LoVo (cell line): ENCODE data around the gene CRTC3.
"Not testable (repeated sequence)": the region's sequence is repeated elsewhere in the genome, so short reads cannot be mapped to it uniquely, and the experiment has no call there.

Source experiments
- DNase-seq: peaks from one replicate; pipeline ENCODE4 v3.0.0-alpha.2; 2016; ENCODE audit warnings: low spot score

The CRTC3 gene

DNA sequence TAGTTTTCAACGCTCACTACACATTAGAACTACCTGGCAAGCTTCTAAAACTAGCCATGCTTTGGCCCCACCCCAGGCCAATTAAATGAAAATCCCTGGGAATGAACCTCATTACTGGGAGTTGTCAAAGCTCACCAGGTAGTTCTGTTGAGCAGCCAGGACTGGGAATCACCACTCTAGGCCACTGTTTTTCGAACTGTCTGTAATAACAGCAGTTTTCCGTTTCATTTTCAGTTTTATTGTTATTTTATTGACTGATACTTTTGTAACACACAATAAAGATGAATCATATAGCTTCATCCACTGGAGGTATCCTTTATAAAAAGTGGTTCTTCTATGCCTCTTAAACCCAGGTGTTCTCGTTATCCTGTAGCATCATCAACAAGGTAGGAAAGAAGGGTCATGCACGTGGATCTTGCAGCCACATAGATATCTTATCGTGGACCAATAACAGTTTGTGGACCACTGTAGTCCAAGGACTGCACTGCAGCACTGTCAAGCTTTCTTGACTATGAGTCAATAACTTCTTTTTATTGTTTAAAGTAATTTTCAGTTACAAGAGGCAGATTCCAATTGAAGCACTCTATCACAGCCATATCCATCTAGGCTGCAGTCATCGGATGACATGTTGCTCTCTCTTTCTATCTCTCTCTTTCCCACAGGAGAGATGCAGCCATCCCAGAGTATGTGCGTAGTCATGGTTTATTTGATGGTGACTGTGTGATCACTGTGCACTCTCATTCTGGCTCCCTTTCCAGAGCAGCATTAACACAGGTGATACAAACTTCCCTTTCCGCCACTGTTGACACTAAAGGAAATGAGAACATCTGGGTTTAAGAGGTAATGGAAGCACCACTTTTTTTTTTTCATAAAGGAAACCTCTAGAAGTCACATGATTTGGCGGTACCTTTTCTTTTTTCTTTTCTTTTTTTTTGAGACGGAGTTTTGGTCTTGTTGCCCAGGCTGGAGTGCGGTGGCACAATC is 148.4 kb downstream of the CRTC3 start:
- no peak for DNase-seq

- DNase-seq, result no peak
Observed at GRCh38 chr15:90679959-90680358, 150.2 kb downstream of the CRTC3 start.

DNA sequence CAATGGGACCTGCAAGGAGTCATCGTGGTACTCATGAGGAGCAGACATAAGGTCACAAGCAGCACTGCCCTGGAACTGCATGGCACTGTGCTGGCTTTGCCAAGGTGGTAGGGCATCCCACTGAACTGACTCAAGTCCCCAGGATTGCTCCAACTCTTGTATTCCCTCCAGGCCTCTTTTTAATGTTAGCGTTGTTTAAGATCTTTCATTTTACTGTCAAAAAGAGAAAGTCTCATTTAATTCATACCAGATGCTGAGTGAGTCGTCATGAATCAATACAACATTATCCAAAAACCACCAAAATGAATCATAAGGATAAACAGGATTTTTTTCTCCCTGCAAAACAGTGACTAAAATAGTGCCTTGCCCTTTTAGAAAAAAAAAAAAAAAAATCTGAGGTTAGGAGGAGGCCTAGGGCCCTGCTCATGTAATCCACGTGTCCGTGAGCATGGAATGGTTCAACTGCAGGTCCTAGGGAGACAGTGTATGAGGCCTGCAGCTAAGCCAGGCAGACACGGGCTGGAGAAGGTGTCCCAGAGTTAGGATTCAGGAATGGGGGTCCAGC is 150.7 kb downstream of the CRTC3 start:
- DNase-seq, result no peak

DNA sequence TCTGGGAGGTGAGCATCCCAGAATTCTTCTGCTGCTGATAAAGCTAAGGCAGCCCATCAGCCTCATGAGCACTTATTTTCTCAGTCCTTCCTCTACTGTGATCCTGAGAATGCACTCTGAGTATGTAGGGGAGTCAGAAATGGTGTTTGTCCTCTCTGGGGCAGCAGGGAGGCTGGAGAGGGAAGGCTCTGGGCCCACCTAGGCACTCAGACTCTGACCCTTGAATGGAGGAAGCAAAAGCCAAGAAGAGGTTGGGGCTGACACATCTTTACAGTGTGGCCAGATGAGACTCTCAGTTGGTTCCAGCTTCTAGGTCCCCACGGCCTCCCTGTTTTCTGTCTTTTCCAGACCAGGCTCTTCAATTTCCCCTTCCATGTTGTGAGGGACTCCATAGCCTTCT is 151.3 kb downstream of the CRTC3 start:
- no peak for DNase-seq

DNA sequence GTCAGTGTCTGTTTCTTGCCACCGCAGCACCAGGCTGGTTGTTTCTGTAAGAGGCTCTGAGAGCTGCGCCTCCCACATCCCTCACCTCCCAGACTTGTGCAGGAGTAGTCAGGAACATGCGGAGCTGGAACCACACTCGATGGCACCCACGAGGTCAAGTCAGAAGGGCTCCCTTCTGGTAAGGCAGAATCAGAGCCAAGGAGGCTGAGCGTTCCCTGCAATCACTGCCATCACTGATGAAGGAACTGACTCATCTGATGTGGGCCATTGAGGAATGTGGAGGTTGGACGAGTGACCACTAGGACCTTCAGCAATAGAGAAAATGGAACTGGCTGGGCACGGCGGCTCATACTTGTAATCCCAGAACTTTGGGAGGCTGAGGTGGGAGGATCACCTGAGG is 151.8 kb downstream of the CRTC3 start:
- no peak for DNase-seq

GRCh38 chr15:90683371-90683770 is 153.6 kb downstream of the CRTC3 start:
- DNase-seq, result no peak

DNA sequence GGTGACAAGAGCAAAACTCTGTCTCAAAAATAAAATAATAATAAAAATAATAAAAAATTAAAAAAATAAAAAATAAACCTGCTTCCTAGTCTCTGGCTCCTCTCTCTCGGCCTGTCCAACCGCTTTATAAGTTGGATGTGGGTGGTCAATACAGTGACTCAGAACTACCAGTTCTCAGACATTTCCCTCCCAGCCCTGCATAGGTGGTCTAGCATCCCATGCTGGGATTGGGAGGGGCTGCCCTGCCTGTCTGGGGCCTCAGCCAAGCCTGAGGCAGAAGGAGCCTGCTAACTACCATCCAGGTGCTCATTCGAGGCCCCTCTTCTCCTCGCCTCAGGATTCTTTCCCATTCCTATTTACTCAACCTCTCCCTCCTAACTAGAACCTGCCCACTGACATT is 154.2 kb downstream of the CRTC3 start:
- DNase-seq, result no peak

- no peak for DNase-seq
Observed at GRCh38 chr15:90684281-90684680, 154.6 kb downstream of the CRTC3 start.

- DNase-seq, result no peak
Observed at GRCh38 chr15:90685591-90686434, 156.1 kb downstream of the CRTC3 start.

- no peak for DNase-seq
Observed at GRCh38 chr15:90686435-90687218, 156.9 kb downstream of the CRTC3 start.

GRCh38 chr15:90689326-90689961 is 159.7 kb downstream of the CRTC3 start:
- not testable (repeated sequence) for DNase-seq

DNA sequence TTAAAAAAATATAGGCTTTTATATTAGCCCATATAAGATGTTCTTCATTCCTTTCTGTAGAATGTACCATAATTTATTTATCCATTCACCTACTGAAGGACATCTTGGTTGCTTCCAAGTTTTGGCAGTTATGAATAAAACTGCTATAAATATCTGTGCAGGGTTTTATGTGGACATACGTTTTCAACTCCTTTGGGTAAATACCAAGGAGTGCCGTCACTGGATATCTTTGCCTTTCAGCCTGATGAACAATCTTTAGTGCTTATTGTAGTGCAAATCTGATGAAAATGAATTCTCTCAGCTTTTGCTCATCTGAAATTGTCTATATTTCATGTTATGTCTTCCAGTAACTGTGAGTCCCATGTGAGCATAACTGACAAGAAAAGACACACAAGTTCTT is 160.9 kb downstream of the CRTC3 start:
- DNase-seq, result no peak

DNA sequence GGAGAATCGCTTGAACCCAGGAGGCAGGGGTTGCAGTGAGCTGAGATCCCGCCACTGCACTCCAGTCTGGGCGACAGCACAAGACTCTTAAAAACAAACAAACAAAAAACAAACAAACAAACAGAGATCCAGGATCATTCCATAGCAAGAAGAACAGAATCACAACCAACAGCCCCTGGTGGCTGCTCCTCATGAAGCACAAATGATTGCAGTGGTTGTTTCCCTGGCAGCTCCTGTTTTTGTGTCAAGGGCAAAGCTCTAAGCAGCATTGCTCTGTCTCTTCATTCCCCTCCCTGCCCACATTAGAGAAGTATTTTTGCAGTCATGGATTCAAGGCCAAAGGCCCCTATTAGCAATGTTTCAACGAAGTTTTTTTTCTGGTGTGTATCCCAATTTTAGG is 161.6 kb downstream of the CRTC3 start:
- DNase-seq, result no peak

DNA sequence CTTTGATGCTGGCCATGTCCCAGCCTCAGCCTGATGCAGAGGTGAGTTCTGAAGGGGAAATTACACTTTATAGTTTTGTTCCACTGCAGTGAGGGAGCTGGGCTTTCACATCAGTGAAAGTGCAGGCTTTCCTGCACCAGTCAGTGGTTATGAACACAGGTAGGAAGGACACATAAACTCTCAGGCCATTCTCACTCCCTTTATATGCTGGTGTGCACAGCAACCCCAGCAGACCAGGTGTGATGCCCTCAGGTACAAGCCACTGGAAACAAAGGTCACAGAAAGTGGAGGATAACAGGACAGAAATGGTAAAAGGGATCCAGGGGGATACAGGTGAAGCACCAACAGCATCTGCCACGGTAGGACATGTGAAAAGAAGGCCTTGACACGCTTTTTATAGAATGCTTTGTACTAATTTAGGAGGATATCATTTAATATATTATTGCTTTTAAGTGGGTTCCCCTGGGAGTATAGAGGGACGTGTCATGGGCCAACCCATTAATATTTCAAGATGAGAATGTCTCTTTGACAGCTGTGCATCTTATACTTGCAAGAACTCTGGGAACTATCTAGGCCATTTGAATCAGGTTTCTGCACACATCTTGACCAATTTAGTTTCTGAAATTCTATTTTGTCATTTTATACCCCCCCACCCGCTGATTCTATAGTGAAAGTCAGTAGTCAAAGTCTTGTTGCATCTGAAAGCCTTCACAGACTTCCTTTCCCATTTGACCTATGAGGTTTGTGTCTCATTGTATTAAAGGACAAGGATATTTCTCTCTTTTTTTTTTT is 162.5 kb downstream of the CRTC3 start:
- no peak for DNase-seq
